HepG2 (cell line): ENCODE data around the gene ADI1. TPM values are rescaled to one million over a fixed set of nuclear protein-coding genes. Genes with fewer than 3 reads are reported as not detected.

Source experiments
- DBP ChIP-seq: sonication (generic); formaldehyde crosslinking; IDR thresholded peaks from 2 replicates; pipeline ENCODE4 v1.4.0; 2020; ENCODE audit warnings: missing genetic modification reagents; ENCODE audit errors: not compliant biosample characterization
- HDAC1 ChIP-seq: sonication (generic); formaldehyde crosslinking; IDR thresholded peaks from 2 replicates; pipeline ENCODE4 v1.5.1; 2020; ENCODE audit warnings: mild to moderate bottlenecking, missing genetic modification reagents
- HNRNPUL1 ChIP-seq: fragments of 200-400 bp; formaldehyde crosslinking; IDR thresholded peaks from 2 replicates; pipeline ENCODE4 v1.6.1; 2017; ENCODE audit warnings: low read depth, mild to moderate bottlenecking, low read length, moderate library complexity
- KLF12 ChIP-seq: sonication (generic); formaldehyde crosslinking; IDR thresholded peaks from 2 replicates; pipeline ENCODE4 v1.4.0; 2020; ENCODE audit warnings: missing genetic modification reagents, borderline replicate concordance
- MYC ChIP-seq: sonication (generic); formaldehyde crosslinking; IDR thresholded peaks from 2 replicates; pipeline ENCODE4 v1.9.0; 2021; ENCODE audit warnings: missing genetic modification reagents, borderline replicate concordance
- MYPOP ChIP-seq: sonication (generic); formaldehyde crosslinking; IDR thresholded peaks from 2 replicates; pipeline ENCODE4 v1.8.1; 2023; ENCODE audit warnings: mild to moderate bottlenecking, moderate library complexity, missing genetic modification reagents
- NCOR1 ChIP-seq: fragments of 200-600 bp; sonication (generic); IDR thresholded peaks from 2 replicates; pipeline ENCODE4 v1.7.0; 2017; ENCODE audit warnings: antibody characterized with exemption, low read length, borderline replicate concordance
- RERE ChIP-seq: IDR thresholded peaks from 2 replicates; pipeline ENCODE4 v1.6.1; 2016; ENCODE audit warnings: low read depth, missing genetic modification reagents, missing compliant biosample characterization
- RXRB ChIP-seq: IDR thresholded peaks from 2 replicates; pipeline ENCODE4 v1.6.1; 2016; ENCODE audit warnings: borderline replicate concordance, missing genetic modification reagents, missing compliant biosample characterization
- SUZ12 ChIP-seq: fragments of 150-350 bp; IDR thresholded peaks from 2 replicates; pipeline ENCODE4 v1.6.1; 2014; ENCODE audit warnings: low read depth, low read length
- ZBTB7A ChIP-seq: sonication (generic); formaldehyde crosslinking; IDR thresholded peaks from 2 replicates; pipeline ENCODE4 v1.8.0; 2022; ENCODE audit warnings: mild to moderate bottlenecking, missing genetic modification reagents
- ZNF34 ChIP-seq: sonication (generic); formaldehyde crosslinking; IDR thresholded peaks from 2 replicates; pipeline ENCODE4 v1.4.0; 2020; ENCODE audit warnings: mild to moderate bottlenecking, missing genetic modification reagents, borderline replicate concordance
- ZNF546 ChIP-seq: sonication (generic); formaldehyde crosslinking; conservative IDR thresholded peaks from 2 replicates; pipeline ENCODE4 v1.8.1; 2023; ENCODE audit warnings: mild to moderate bottlenecking, missing genetic modification reagents
- ZNF572 ChIP-seq: sonication (generic); formaldehyde crosslinking; IDR thresholded peaks from 2 replicates; pipeline ENCODE4 v1.5.1; 2020; ENCODE audit warnings: mild to moderate bottlenecking, missing genetic modification reagents
- ZNF609 ChIP-seq: sonication (generic); formaldehyde crosslinking; IDR thresholded peaks from 2 replicates; pipeline ENCODE4 v1.4.0; 2020; ENCODE audit warnings: mild to moderate bottlenecking, missing genetic modification reagents, borderline replicate concordance
- ZSCAN9 ChIP-seq: IDR thresholded peaks from 2 replicates; pipeline ENCODE4 v1.6.1; 2016; ENCODE audit warnings: borderline replicate concordance
- polyA plus RNA-seq, 8 experiments: library from polyadenylated mRNA; depleted of rRNA in 3 of 8; stranded (reverse) in 7 of 8; unstranded in 1 of 8; fragments of >200 nt; fragmentation: Illumina TruSeq in 4 of 8; extraction: Trizol in 4 of 8; gene quantifications; 2 replicates each; pipeline versions ENCODE4 v1.2.1 to v1.2.3, GENCODE V29; 2011 to 2016; ENCODE audit warnings: low read depth in 4 of 8, missing spikeins in 1 of 8, mixed read lengths in 1 of 8; ENCODE audit not compliant: insufficient read depth in 1 of 8
- total RNA-seq, 5 experiments: library from RNA; depleted of rRNA; stranded (reverse); fragments of >200 nt; fragmentation: Illumina TruSeq; extraction: Trizol; gene quantifications; 2 replicates each; pipeline ENCODE4 v1.2.3, GENCODE V29; 2016; ENCODE audit warnings: low read depth in 1 of 5

The ADI1 gene
- total and polyA plus RNA-seq, 2 of the 13 experiments (the other 11 are each of a cell fraction or from before 2014, with no cell fraction given): 28.7 to 123 TPM

GRCh38 chr2:3518496-3519254, 656 bp downstream of the ADI1 start (continued):
- TF ChIP-seq RERE (no peak), ZNF34 (CRISPR knock-in tag) (no peak), ZNF609 (0 out of 2 replicates have a peak, but pooled peaks have one; percentile 35), ZSCAN9 (CRISPR knock-in tag) (no peak; the same call in 1 of the 2 replicates), SUZ12 (no peak), ZNF572 (CRISPR knock-in tag) (no peak), MYPOP (CRISPR knock-in tag) (peak; percentile 4; the same call in 1 of the 2 replicates), HNRNPUL1 (no peak; the same call in 1 of the 2 replicates), KLF12 (CRISPR knock-in tag) (peak; percentile 89), RXRB (no peak), MYC (CRISPR knock-in tag) (no peak; the same call in 1 of the 2 replicates), NCOR1 (no peak), DBP (CRISPR knock-in tag) (peak; percentile 56), HDAC1 (CRISPR knock-in tag) (peak; percentile 74), ZBTB7A (CRISPR knock-in tag) (peak; percentile 78), ZNF546 (CRISPR knock-in tag) (no peak)
